HUES48 (cell line): ENCODE results near the gene R3HCC1L.

Experiments used
- H3K27ac ChIP-seq: one replicate; pipeline ENCODE4 v1.7.0; 2013; ENCODE audit warnings: low read depth, low read length, inconsistent platforms
- H3K27me3 ChIP-seq: 2 replicates; pipeline ENCODE4 v1.6.1; 2013; ENCODE audit warnings: mild to moderate bottlenecking, low read length; ENCODE audit not compliant: control insufficient read depth, insufficient read depth
- H3K36me3 ChIP-seq: 2 replicates; pipeline ENCODE4 v1.6.1; 2013; ENCODE audit warnings: low read length; ENCODE audit not compliant: control insufficient read depth, insufficient read depth
- H3K4me1 ChIP-seq: 2 replicates; pipeline ENCODE4 v1.6.1; 2013; ENCODE audit warnings: mild to moderate bottlenecking, low read length; ENCODE audit not compliant: control insufficient read depth, insufficient read depth
- H3K4me3 ChIP-seq: 2 replicates; pipeline ENCODE4 v1.5.1; 2013; ENCODE audit warnings: mild to moderate bottlenecking, low read depth, low read length
- H3K9ac ChIP-seq: 2 replicates; pipeline ENCODE4 v1.6.1; 2013; ENCODE audit warnings: mild to moderate bottlenecking, low read depth, low read length, moderate library complexity
- H3K9me3 ChIP-seq: 2 replicates; pipeline ENCODE4 v1.6.1; 2013; ENCODE audit warnings: low read length; ENCODE audit not compliant: control insufficient read depth, insufficient read depth

Gene R3HCC1L

DNA sequence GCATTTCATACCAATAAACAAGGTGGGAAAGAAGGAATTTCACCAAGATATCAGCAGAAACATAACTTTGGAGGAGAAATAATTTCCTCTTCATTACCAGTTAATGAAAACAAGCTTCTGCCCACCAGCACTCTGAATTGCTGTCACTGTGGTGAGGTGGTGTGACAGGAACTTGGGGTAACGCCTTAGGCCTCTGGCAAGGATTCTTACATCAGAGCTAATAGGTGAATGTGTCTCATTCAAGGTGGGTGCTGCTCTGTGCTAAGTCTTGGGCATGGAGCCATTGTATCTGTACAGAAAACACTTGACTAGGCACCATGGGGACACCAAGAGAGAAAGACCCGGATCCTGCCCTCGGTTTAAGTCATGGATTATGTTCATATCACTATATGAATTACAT is 141.9 kb downstream of the R3HCC1L start:
- H3K27me3 ChIP-seq: no peaks in the 10 kb centered on the region
- no peak overlapping the region for H3K9ac ChIP-seq
- H3K27ac ChIP-seq: no peak overlapping the region
- H3K36me3 ChIP-seq: no peaks in the 10 kb centered on the region
- H3K4me3 ChIP-seq: no peak overlapping the region
- H3K4me1 ChIP-seq: 0 out of 2 replicates have a peak, but pooled peaks cover 6% of the 10 kb centered on the region
- no peaks in the 10 kb centered on the region for H3K9me3 ChIP-seq

DNA sequence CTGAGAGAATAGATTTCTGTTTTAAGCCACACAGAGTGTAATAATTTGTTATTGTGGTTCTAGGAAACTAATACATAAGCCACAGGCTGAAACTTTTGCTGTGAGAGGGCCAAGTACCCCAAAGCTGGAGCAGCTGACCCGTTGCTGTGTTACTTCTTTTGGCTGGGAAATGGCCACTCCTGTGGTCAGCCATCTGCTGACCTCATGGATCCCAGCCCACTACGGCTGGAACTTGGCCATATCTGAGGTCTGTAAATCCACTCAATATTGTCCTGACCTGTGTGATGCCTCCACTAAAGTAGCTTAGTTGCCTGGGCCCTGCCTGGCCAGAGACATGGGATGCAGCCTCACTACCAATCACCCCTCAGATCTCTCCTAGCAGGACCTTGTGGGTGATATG is 151.0 kb downstream of the R3HCC1L start:
- Histone ChIP-seq H3K4me3 (no peak overlapping the region), H3K27me3 (no peaks in the 10 kb centered on the region), H3K9me3 (no peaks in the 10 kb centered on the region), H3K27ac (no peak overlapping the region), H3K9ac (no peak overlapping the region), H3K4me1 (peaks cover 4% of the 10 kb centered on the region; the same call in 1 of the 2 replicates), H3K36me3 (no peaks in the 10 kb centered on the region)

DNA sequence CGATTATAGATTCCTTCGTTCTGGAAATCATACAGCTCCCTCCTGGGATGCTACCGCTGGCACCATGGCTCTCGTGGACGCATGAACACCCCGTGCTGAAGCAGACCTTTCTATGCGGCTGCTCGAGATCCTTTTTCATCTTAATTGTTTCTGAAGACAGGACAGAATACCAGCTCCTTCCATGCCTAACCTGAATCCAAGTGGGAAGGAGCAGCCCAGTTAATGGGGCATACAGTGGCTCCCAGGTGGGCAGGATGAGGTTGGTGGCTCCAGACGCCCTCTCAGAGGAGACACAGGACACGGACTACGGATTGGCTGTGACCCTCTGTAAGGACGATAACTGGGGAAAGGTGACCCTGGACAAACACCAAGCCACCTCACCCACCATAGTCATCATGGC is 152.0 kb downstream of the R3HCC1L start:
- Histone ChIP-seq H3K27me3 (no peaks in the 10 kb centered on the region), H3K9ac (no peak overlapping the region), H3K27ac (no peak overlapping the region), H3K36me3 (no peaks in the 10 kb centered on the region), H3K4me1 (peaks cover 4% of the 10 kb centered on the region; the same call in 1 of the 2 replicates), H3K9me3 (no peaks in the 10 kb centered on the region), H3K4me3 (no peak overlapping the region)

DNA sequence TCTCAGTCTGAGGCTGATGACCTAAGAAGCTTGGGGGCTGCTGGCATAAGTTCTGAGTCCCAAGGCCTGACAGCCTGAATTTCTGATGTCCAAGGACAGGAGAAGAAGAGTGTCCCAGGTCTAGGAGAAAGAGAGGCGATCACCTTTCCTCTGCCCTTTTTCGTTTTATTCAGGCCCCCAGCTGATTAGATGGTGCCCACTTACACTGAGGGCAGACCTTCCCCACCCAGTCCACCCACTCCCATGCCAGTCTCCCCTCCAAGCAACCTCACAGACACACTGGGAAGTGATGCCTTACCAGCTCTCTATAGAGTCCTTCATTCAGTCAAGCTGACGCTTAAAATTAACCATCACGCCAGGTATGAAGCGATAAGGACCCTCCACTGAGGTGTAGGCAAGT is 152.9 kb downstream of the R3HCC1L start:
- Histone ChIP-seq H3K9ac (no peak overlapping the region), H3K27ac (no peak overlapping the region), H3K27me3 (no peaks in the 10 kb centered on the region), H3K4me1 (peaks cover 4% of the 10 kb centered on the region; the same call in 1 of the 2 replicates), H3K9me3 (no peaks in the 10 kb centered on the region), H3K4me3 (no peak overlapping the region), H3K36me3 (no peaks in the 10 kb centered on the region)

DNA sequence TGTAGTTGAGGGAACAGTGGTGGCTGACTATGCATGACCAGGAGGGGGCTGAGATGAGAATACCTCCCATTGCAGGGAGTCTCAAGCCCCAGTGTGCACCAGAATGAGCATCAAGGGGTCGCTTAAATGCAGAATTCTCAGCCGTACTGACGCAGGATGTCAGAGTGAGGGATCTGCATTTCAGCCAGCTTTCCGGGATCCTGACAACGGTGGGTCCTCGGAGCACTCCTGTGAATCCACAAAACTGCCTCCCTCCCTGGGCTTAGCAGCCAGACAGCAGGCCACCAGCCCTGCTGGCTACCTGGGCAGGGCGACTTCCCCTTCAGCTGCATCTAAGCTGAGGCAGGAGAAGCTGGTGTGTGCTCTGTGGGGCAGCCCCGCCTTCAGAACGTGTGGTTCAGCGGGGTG is 155.3 kb downstream of the R3HCC1L start:
- Histone ChIP-seq H3K36me3 (no peaks in the 10 kb centered on the region), H3K9ac (no peak overlapping the region), H3K27me3 (no peaks in the 10 kb centered on the region), H3K4me1 (peaks cover 4% of the 10 kb centered on the region; the same call in 1 of the 2 replicates), H3K9me3 (no peaks in the 10 kb centered on the region), H3K27ac (no peak overlapping the region), H3K4me3 (no peak overlapping the region)

- Histone ChIP-seq H3K9ac (no peak overlapping the region), H3K27me3 (no peaks in the 10 kb centered on the region), H3K36me3 (no peaks in the 10 kb centered on the region), H3K9me3 (no peaks in the 10 kb centered on the region), H3K4me1 (peaks cover 13% of the 10 kb centered on the region), H3K27ac (no peak overlapping the region), H3K4me3 (no peak overlapping the region)
These were observed 158.5 kb downstream of the R3HCC1L start for GRCh38 chr10:98292971-98293370.

- H3K4me1 ChIP-seq: peaks cover 13% of the 10 kb centered on the region
- H3K9ac ChIP-seq: no peak overlapping the region
- H3K4me3 ChIP-seq: no peak overlapping the region
- H3K36me3 ChIP-seq: no peaks in the 10 kb centered on the region
- no peak overlapping the region for H3K27ac ChIP-seq
- no peaks in the 10 kb centered on the region for H3K9me3 ChIP-seq
- H3K27me3 ChIP-seq: no peaks in the 10 kb centered on the region
These were observed 159.3 kb downstream of the R3HCC1L start for GRCh38 chr10:98293550-98294269.

DNA sequence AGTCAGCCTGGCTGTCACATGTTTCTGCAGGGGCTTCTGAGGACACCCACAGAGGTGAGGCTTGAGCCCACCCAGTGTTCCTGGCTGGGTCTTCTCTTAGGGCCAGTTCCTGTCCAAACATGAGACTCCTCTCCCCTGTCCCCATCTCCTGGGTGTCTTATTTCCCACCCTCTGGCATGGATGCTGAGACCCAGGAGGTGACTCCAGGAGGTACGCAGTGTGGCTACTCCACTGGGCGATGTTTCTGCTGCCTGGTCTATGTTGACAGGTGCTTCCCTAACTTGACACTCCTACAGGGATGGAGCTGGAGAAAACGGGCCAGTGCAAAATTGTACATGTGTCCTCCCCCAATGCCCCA is 159.8 kb downstream of the R3HCC1L start:
- Histone ChIP-seq H3K4me1 (peaks cover 13% of the 10 kb centered on the region), H3K4me3 (no peak overlapping the region), H3K9ac (no peak overlapping the region), H3K36me3 (no peaks in the 10 kb centered on the region), H3K27ac (no peak overlapping the region), H3K9me3 (no peaks in the 10 kb centered on the region), H3K27me3 (no peaks in the 10 kb centered on the region)
